ENCODE measurements around the gene FAM50B.
"Not testable (repeated sequence)": the region's sequence is repeated elsewhere in the genome, so short reads cannot be mapped to it uniquely, and the experiment has no call there.

Gene FAM50B

GRCh38 chr6:3849681-3850450, 693 bp downstream of the FAM50B start:
- DNase-seq (ENCODE audit: low read depth) = no peak

DNA sequence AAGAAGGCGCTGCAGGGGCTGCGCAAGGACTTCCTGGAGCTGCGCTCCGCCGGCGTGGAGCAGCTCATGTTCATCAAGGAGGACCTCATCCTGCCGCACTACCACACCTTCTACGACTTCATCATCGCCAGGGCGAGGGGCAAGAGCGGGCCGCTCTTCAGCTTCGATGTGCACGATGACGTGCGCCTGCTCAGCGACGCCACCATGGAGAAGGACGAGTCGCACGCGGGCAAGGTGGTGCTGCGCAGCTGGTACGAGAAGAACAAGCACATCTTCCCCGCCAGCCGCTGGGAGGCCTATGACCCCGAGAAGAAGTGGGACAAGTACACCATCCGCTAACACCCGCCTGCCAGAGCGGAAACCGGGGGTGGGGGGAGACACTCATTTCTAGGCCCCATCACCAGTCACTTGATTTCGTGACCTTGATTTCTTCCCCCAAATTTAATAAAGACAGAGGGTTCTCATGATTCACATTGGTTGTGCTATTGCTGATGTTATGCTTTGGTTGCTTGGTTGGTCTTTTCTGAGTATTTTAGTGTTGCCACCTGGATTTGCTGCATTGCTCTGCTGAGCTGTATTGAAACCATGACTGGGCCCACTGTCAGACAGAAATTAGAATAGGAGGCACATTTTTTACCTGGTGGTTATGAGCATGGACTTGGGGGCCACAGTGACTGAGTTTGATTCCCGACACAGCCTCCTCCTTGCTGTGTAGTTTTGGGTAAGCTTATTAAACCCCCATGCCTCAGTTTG, 1.5 kb downstream of the FAM50B start:
- DNase-seq (ENCODE audit: low read depth) = no peak

- no peak for DNase-seq (ENCODE audit: low read depth)
Measured at GRCh38 chr6:3851839-3852238, 2.7 kb downstream of the FAM50B start.

DNA sequence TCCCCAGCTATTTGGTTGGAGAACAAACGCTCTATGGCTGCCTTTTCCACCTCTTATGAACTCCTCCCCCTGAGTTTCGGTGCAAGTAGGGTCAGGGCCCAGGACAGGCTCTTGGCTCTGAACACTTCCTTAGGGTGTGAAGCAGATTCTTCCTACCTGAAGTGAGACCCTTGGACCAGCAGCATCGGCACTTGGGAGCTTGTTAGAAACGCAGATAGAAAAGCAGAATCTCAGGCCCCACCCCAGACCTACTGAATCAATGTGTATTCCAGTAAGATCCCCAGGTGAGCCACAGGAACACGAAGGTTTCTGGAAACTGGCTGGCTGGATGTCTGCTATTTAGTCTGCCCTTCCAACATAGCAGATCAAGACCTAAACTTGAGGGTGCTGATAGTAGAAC, 3.2 kb downstream of the FAM50B start:
- DNase-seq (ENCODE audit: low read depth) = no peak

- DNase-seq (ENCODE audit: low read depth) = no peak
Measured at GRCh38 chr6:3855866-3856265, 6.7 kb downstream of the FAM50B start.

DNA sequence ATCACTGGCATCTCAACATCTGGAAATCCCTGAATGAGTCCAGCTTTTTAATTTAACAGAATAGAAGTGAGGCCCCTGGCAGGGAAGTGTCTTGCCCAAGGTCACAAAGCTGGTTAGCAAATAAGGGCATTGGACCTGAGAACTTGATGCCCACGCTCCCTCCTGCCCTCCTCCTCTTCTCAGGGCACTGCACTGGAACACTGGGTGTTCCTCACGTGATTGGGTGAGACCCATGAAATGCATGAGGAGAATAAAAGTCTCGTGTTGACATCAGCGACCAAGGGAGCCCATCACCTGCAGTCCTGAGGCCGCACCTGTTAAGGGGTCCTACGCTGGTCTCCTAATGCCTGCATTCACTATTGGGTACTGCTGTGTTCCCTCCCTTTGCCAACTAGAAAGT, 7.4 kb downstream of the FAM50B start:
- no peak for DNase-seq (ENCODE audit: low read depth)

GRCh38 chr6:3857468-3858456, 8.6 kb downstream of the FAM50B start:
- no peak for DNase-seq (ENCODE audit: low read depth)

- DNase-seq (ENCODE audit: low read depth) = no peak
Measured at GRCh38 chr6:3859878-3860552, 10.8 kb downstream of the FAM50B start.

GRCh38 chr6:3861424-3861823, 12.3 kb downstream of the FAM50B start:
- DNase-seq (ENCODE audit: low read depth) = no peak

DNA sequence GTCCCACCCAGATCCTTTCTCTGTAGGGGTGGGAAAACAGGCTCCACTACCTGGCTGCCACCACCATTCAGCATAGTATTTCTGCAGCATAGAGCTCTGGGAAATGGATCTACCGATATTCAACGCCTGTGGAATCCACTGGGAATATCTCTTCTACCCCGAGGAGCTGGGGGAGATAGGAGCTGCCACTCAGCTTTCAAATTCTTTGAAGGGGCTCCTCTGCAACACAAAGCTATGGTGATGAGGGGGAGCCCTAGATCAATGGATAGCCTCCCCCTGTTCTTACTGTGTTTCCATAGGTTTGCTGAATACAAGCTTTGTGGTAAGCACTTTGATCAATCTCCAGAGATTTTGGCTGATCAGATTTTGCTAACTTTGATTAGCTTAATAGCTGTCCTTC, 12.9 kb downstream of the FAM50B start:
- no peak for DNase-seq (ENCODE audit: low read depth)

DNA sequence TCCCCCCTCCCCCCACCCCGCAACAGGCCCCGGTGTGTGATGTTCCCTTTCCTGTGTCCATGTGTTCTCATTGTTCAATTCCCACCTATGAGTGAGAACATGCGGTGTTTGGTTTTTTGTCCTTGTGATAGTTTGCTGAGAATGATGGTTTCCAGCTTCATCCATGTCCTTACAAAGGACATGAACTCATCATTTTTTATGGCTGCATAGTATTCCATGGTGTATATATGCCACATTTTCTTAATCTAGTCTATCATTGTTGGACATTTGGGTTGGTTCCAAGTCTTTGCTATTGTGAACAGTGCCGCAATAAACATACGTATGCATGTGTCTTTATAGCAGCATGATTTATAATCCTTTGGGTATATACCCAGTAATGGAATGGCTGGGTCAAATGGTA, 14.1 kb downstream of the FAM50B start:
- not testable (repeated sequence) for DNase-seq (ENCODE audit: low read depth)

GRCh38 chr6:3865463-3865862, 16.3 kb downstream of the FAM50B start:
- DNase-seq (ENCODE audit: low read depth) = no peak

GRCh38 chr6:3867641-3868502, 18.7 kb downstream of the FAM50B start:
- no peak for DNase-seq (ENCODE audit: low read depth)

- DNase-seq (ENCODE audit: low read depth) = no peak
Measured at GRCh38 chr6:3868544-3868943, 19.4 kb downstream of the FAM50B start.

GRCh38 chr6:3869284-3869631, 20.1 kb downstream of the FAM50B start:
- no peak for DNase-seq (ENCODE audit: low read depth)

DNA sequence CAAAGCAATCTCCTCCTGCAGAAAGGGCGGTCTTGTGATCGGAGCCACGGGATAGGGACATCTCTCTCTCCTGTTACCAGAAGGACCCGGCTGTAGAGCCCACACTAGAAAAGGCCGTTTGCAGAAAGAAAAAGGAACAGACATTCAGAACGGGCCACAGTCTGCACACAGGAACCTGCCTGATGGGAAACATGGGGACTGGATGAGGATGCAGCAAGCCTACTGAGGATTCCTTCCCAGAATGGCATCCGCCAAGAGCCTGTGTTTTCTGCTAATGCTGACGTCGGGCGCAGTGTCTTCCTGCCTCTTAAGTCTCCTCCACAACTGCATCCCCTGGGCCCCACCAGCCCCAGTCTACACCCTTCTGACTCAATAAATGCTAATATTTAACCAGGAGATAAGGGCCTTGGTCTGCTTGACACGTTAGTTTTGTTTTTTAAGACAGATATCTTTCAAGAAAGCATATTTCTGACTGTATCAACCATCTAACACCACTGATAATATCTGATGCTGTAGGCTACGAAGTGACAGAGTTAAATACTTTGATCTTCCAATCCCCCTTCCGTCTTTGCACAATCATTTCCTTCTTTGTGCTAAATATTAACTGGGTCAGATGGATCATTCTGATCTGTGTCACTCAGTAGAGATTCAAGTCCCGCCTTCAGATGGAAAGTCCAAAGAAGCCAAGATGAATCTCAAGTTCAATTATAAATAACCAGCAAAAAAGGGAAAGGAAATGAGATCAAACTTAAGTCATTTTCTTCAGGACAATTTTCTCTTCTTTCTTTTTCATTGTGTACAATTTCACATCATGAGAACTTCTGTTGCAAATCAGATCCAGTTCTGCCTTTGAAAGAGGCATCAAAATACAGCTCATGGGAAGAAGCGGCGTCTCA, 20.7 kb downstream of the FAM50B start:
- DNase-seq (ENCODE audit: low read depth) = no peak

DNA sequence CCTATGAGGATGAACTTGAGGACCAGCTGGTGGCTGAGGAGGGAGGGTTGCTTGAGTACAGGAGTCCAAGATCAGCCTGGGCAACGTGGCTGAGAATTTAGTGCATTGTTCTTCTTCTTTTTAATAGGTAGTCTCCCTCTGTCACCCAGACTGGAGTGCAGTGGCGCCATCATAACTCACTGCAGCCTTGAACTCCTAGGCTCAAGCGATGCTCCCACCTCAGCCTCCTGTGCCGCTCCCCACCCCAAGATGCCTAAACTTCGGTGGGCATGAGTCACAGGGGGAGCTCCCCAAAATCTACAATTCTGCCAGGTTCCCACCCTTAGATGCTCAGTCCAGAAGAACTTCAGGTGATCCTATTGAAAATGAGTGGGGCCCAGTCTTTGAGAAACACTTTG, 21.4 kb downstream of the FAM50B start:
- no peak for DNase-seq (ENCODE audit: low read depth)

- DNase-seq (ENCODE audit: low read depth) = no peak
Measured at GRCh38 chr6:3871515-3871914, 22.3 kb downstream of the FAM50B start.

- no peak for DNase-seq (ENCODE audit: low read depth)
Measured at GRCh38 chr6:3871939-3872338, 22.8 kb downstream of the FAM50B start.

DNA sequence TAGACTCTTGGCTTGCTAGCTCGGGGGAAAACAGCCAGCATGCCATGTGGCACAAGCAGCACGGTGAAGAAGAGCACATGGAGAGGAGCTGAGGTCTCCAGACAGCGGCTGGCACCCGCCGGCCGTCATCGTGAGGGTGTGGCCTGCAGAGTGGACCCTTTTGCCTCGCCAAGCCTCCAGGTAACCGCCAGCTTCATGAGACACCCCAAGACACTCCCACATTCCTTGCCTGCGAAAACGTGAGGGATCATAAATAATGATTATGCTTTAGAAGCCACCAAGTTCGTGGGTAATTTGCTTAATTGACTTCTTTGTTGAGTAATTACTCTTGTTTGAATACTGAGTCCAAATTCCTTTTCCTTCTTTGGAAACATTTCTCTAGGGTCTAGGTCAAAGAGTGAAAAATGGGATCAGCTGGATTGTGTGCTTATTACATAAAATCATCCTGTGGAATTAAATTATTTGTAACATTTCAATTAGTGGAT, 23.2 kb downstream of the FAM50B start:
- DNase-seq (ENCODE audit: low read depth) = no peak

All from activated T-helper 1 cell treated with Interleukin-2 at 50 U/mL for 16 hours (primary cell).